Smooth muscle cell of the coronary artery (primary cell): ENCODE measurements around the gene SPATA6L. TPM values are rescaled to one million over a fixed set of nuclear protein-coding genes. Genes with fewer than 3 reads are reported as not detected.

Experiments
- total RNA-seq: library from RNA; depleted of rRNA; stranded (reverse); fragments of >200 nt; gene quantifications from 2 replicates; pipeline ENCODE4 v1.2.3, GENCODE V29; 2014; ENCODE audit warnings: low replicate concordance

Gene SPATA6L, protein sequence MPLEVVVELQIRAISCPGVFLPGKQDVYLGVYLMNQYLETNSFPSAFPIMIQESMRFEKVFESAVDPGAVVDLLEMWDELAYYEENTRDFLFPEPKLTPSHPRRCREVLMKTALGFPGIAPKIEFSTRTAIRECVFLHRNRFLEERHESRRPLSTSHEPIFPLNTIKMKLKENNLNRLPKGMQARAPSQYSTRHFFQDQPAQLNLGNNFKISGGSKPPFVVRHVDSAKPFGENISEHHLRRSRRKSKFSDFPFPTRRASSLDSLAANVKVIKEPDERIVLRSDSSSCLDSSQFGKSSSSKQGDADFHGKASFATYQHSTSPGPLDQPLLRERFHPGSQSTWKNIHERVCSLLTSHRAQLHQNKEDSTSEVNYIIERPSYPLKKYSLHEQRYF
- total RNA-seq, result 0.23 and 0.38 TPM in 2 replicates

GRCh38 chr9:4666042-4666699 is at the start of gene SPATA6L:
Gene SPATA6L, minus strand, starts transcription at chr9:4666480. Its CDS starts 230 bp downstream, at chr9:4666250.

GRCh38 chr9:4679268-4680172 is 13.2 kb upstream of the SPATA6L start, which contains the start of gene CDC37L1:
Gene CDC37L1, plus strand, starts transcription at chr9:4679569. Its CDS starts 199 bp downstream, at chr9:4679768.

DNA sequence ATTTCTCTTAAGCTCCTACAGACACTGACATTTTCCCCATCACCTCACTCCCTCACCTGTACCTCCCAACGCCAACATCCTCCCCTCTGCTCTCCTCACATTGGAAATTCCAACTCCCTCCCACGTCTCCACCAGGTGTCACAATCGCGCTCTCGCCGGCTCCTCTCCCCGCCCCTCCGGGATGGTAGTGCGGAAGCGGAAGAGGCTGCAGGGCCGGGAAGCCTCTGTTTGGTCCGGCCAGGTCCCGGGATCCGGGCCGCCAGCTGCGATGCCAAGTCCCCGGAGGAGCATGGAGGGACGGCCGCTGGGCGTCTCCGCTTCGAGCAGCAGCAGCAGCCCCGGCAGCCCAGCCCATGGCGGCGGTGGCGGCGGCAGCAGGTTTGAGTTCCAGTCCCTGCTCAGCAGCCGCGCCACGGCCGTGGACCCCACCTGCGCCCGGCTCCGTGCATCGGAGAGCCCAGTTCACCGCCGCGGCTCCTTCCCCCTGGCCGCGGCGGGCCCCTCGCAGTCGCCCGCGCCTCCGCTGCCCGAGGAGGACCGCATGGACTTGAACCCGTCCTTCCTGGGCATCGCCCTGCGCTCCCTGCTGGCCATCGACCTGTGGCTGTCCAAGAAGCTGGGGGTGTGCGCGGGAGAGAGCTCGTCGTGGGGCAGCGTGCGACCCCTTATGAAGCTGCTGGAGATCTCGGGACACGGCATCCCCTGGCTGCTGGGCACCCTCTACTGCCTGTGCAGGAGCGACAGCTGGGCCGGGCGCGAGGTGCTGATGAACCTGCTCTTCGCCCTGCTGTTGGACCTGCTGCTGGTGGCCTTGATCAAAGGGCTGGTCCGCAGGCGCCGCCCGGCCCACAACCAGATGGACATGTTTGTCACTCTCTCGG is 3.9 kb downstream of the SPATA6L start, which contains the start of gene PLPP6:
Gene PLPP6 (plus strand): TSS at position 187 of the 881 bp plus-strand sequence. CDS start 82 bp downstream, at position 269.

Other genes starting within 250 kb of the SPATA6L start
- gene SLC1A1, start 176.0 kb downstream of the SPATA6L start, total RNA-seq, result 14.2 and 19.5 TPM in 2 replicates
- 4.0 and 5.0 TPM in 2 replicates for gene PLPP6, start 4.2 kb downstream of the SPATA6L start, total RNA-seq
- gene CDC37L1, start 13.1 kb upstream of the SPATA6L start, total RNA-seq, result 14.7 and 18.8 TPM in 2 replicates
- gene AK3, start 74.7 kb upstream of the SPATA6L start, total RNA-seq, result 55.0 and 71.0 TPM in 2 replicates
- 7.1 and 16.7 TPM in 2 replicates for gene RCL1, start 126.5 kb upstream of the SPATA6L start, total RNA-seq